Activated gamma-delta T cell (primary cell): ENCODE measurements around the gene CCNE1.
"Not testable (repeated sequence)": the region's sequence is repeated elsewhere in the genome, so short reads cannot be mapped to it uniquely, and the experiment has no call there.

Experiments
- DNase-seq: peaks from one replicate; lab custom pipeline; 2025; lab: John Stamatoyannopoulos, UW

CCNE1 gene

GRCh38 chr19:29815231-29815630 lies 3.4 kb downstream of the CCNE1 start:
- DNase-seq = no peak

GRCh38 chr19:29817316-29817715 lies 5.5 kb downstream of the CCNE1 start:
- DNase-seq = no peak

- no peak for DNase-seq
Observed at GRCh38 chr19:29819300-29819699, 7.5 kb downstream of the CCNE1 start.

GRCh38 chr19:29819986-29820385 lies 8.2 kb downstream of the CCNE1 start:
- DNase-seq = no peak

- no peak for DNase-seq
Observed at GRCh38 chr19:29823581-29824330, 12.0 kb downstream of the CCNE1 start.

- not testable (repeated sequence) for DNase-seq
Observed at GRCh38 chr19:29825263-29825662, 13.5 kb downstream of the CCNE1 start.

GRCh38 chr19:29831041-29831548 lies 19.3 kb downstream of the CCNE1 start:
- DNase-seq = no peak

GRCh38 chr19:29831686-29832085 lies 19.9 kb downstream of the CCNE1 start:
- no peak for DNase-seq

- DNase-seq = no peak
Observed at GRCh38 chr19:29832801-29833200, 21.0 kb downstream of the CCNE1 start.

GRCh38 chr19:29833614-29834261 lies 21.9 kb downstream of the CCNE1 start:
- no peak for DNase-seq

- DNase-seq = no peak
Observed at GRCh38 chr19:29834991-29835846, 23.4 kb downstream of the CCNE1 start.

GRCh38 chr19:29836409-29836825 lies 24.6 kb downstream of the CCNE1 start:
- no peak for DNase-seq

GRCh38 chr19:29837448-29837981 lies 25.7 kb downstream of the CCNE1 start:
- DNase-seq = no peak

- no peak for DNase-seq
Observed at GRCh38 chr19:29837996-29838395, 26.2 kb downstream of the CCNE1 start.

- no peak for DNase-seq
Observed at GRCh38 chr19:29840066-29840950, 28.5 kb downstream of the CCNE1 start.

GRCh38 chr19:29841209-29841558 lies 29.4 kb downstream of the CCNE1 start:
- no peak for DNase-seq

GRCh38 chr19:29841559-29842367 lies 30.0 kb downstream of the CCNE1 start:
- no peak for DNase-seq

GRCh38 chr19:29842471-29843179 lies 30.8 kb downstream of the CCNE1 start:
- DNase-seq = no peak

- no peak for DNase-seq
Observed at GRCh38 chr19:29843180-29844051, 31.6 kb downstream of the CCNE1 start.
